HepG2 (cell line): ENCODE measurements around the gene MSMP. TPM values are rescaled to one million over a fixed set of nuclear protein-coding genes. Genes with fewer than 3 reads are reported as not detected.

Source experiments
- CAMTA2 ChIP-seq: sonication (generic); formaldehyde crosslinking; IDR thresholded peaks from 2 replicates; pipeline ENCODE4 v1.4.0; 2020; ENCODE audit warnings: mild to moderate bottlenecking, missing genetic modification reagents, borderline replicate concordance
- CBX5 ChIP-seq: sonication (generic); formaldehyde crosslinking; IDR thresholded peaks from 2 replicates; pipeline ENCODE4 v1.4.0; 2020; ENCODE audit warnings: missing genetic modification reagents, borderline replicate concordance
- FOXJ3 ChIP-seq: sonication (generic); formaldehyde crosslinking; IDR thresholded peaks from 2 replicates; pipeline ENCODE4 v1.4.0; 2020; ENCODE audit warnings: missing genetic modification reagents, mild to moderate bottlenecking, borderline replicate concordance
- GATAD2A ChIP-seq: IDR thresholded peaks from 2 replicates; pipeline ENCODE4 v1.6.1; 2016
- GZF1 ChIP-seq: sonication (generic); formaldehyde crosslinking; IDR thresholded peaks from 2 replicates; pipeline ENCODE4 v1.5.1; 2020; ENCODE audit warnings: mild to moderate bottlenecking, missing genetic modification reagents
- ISL2 ChIP-seq: sonication (generic); formaldehyde crosslinking; IDR thresholded peaks from 2 replicates; pipeline ENCODE4 v1.5.0; 2020; ENCODE audit warnings: missing genetic modification reagents
- MAFF ChIP-seq: IDR thresholded peaks from 2 replicates; pipeline ENCODE4 v1.6.1; 2011; ENCODE audit warnings: low read depth, low read length, improper control_type of control experiment
- RCOR2 ChIP-seq: IDR thresholded peaks from 2 replicates; pipeline ENCODE4 v1.6.1; 2016; ENCODE audit warnings: missing biosample characterization, missing genetic modification reagents
- THAP11 ChIP-seq: IDR thresholded peaks from 2 replicates; pipeline ENCODE4 v1.6.1; 2016; ENCODE audit warnings: missing biosample characterization, missing genetic modification reagents
- ZNF569 ChIP-seq: sonication (generic); formaldehyde crosslinking; IDR thresholded peaks from 2 replicates; pipeline ENCODE4 v1.5.0; 2020; ENCODE audit warnings: mild to moderate bottlenecking, missing genetic modification reagents, moderate library complexity, borderline replicate concordance
- ZNF605 ChIP-seq: sonication (generic); formaldehyde crosslinking; IDR thresholded peaks from 2 replicates; pipeline ENCODE4 v1.8.0; 2022; ENCODE audit warnings: mild to moderate bottlenecking, missing genetic modification reagents
- polyA plus RNA-seq, 8 experiments: library from polyadenylated mRNA; depleted of rRNA in 3 of 8; stranded (reverse) in 7 of 8; unstranded in 1 of 8; fragments of >200 nt; fragmentation: Illumina TruSeq in 4 of 8; extraction: Trizol in 4 of 8; gene quantifications; 2 replicates each; pipeline versions ENCODE4 v1.2.1 to v1.2.3, GENCODE V29; 2011 to 2016; ENCODE audit warnings: low read depth in 4 of 8, missing spikeins in 1 of 8, mixed read lengths in 1 of 8; ENCODE audit not compliant: insufficient read depth in 1 of 8
- total RNA-seq, 5 experiments: library from RNA; depleted of rRNA; stranded (reverse); fragments of >200 nt; fragmentation: Illumina TruSeq; extraction: Trizol; gene quantifications; 2 replicates each; pipeline ENCODE4 v1.2.3, GENCODE V29; 2016; ENCODE audit warnings: low read depth in 1 of 5
- TF ChIP-seq, protein P1 (sequence below): sonication (generic); formaldehyde crosslinking; IDR thresholded peaks from 2 replicates; pipeline ENCODE4 v1.5.1; 2020; ENCODE audit warnings: missing genetic modification reagents, mild to moderate bottlenecking, borderline replicate concordance
- TF ChIP-seq, protein P2 (sequence below): sonication (generic); formaldehyde crosslinking; conservative IDR thresholded peaks from 2 replicates; pipeline ENCODE4 v1.8.0; 2022; ENCODE audit warnings: low read depth, missing genetic modification reagents
- TF ChIP-seq, protein P3 (sequence below): sonication (generic); formaldehyde crosslinking; IDR thresholded peaks from 2 replicates; pipeline ENCODE4 v1.8.0; 2022; ENCODE audit warnings: mild to moderate bottlenecking, missing genetic modification reagents, moderate library complexity
- TF ChIP-seq, protein P4 (sequence below): sonication (generic); formaldehyde crosslinking; conservative IDR thresholded peaks from 2 replicates; pipeline ENCODE4 v1.5.0; 2020; ENCODE audit warnings: missing genetic modification reagents
- TF ChIP-seq, protein P5 (sequence below): sonication (generic); formaldehyde crosslinking; IDR thresholded peaks from 2 replicates; pipeline ENCODE4 v1.8.0; 2022; ENCODE audit warnings: mild to moderate bottlenecking, missing genetic modification reagents, borderline replicate concordance

The MSMP gene
- total and polyA plus RNA-seq, 2 of the 13 experiments (the other 11 are each of a cell fraction or from before 2014, with no cell fraction given) = 0.24 to 0.46 TPM

DNA sequence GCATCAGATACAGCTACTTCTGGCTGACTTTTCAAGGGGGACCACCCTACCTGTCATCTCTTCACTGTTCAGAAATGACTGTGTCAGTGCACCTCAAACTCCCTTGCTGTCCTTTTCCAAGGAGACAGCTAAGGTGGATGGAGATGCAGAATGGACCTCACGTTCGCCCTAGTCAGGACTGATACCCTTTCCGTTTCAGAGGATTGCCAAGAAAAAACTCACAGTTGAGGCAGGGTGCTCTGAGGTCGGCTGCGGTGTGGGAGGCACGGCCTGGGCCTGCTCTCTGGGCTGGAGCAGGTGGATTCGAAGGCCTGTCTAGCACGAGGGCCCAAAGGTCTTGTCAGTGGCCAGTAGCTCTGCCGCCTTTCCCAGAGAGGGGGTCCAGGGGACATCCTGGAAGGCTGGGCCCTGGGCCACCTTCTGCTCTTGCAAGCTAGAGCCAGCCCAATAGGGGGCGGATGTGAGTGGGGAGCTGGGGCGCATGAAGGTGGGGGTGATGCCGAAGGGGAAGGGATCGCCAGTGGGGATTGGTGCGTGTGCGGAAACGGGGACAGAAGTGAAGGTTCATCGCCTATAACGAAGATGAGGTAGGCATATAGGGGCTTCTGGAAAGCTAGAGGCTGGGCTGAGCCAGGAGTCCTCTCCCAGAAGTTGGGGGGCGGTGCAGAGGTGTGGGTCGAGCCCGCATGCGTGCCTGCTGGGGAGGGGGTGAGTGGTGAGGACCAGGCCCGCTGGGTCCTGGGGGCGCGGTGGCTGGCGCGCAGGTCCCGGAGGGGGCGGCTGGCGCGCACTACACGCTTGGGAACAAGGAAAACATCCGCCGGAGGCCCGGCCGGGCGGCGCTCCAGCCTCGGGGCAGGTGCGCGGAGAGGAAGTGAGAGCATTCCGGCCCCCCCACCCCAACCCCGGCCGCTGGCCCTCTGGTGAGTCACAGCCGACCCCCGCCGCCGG lies 2.5 kb upstream of the MSMP start (continued):
- TF ChIP-seq ZNF605 (CRISPR knock-in tag) = peak; percentile 69
- peak; percentile 50; the same call in 1 of the 2 replicates for TF ChIP-seq THAP11 (CRISPR knock-in tag)
- TF ChIP-seq FOXJ3 (CRISPR knock-in tag) = 0 out of 2 replicates have a peak, but pooled peaks have one; percentile 32
- peak; percentile 32; the same call in 1 of the 2 replicates for TF ChIP-seq CBX5 (CRISPR knock-in tag)
- 0 out of 2 replicates have a peak, but pooled peaks have one; percentile 33 for TF ChIP-seq GZF1
- no peak for TF ChIP-seq ZNF569 (CRISPR knock-in tag)
- TF ChIP-seq, protein P1, sequence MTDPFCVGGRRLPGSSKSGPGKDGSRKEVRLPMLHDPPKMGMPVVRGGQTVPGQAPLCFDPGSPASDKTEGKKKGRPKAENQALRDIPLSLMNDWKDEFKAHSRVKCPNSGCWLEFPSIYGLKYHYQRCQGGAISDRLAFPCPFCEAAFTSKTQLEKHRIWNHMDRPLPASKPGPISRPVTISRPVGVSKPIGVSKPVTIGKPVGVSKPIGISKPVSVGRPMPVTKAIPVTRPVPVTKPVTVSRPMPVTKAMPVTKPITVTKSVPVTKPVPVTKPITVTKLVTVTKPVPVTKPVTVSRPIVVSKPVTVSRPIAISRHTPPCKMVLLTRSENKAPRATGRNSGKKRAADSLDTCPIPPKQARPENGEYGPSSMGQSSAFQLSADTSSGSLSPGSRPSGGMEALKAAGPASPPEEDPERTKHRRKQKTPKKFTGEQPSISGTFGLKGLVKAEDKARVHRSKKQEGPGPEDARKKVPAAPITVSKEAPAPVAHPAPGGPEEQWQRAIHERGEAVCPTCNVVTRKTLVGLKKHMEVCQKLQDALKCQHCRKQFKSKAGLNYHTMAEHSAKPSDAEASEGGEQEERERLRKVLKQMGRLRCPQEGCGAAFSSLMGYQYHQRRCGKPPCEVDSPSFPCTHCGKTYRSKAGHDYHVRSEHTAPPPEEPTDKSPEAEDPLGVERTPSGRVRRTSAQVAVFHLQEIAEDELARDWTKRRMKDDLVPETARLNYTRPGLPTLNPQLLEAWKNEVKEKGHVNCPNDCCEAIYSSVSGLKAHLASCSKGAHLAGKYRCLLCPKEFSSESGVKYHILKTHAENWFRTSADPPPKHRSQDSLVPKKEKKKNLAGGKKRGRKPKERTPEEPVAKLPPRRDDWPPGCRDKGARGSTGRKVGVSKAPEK (CRISPR knock-in tag) = no peak
- TF ChIP-seq GATAD2A (CRISPR knock-in tag) = peak; percentile 52
- TF ChIP-seq, protein P2, sequence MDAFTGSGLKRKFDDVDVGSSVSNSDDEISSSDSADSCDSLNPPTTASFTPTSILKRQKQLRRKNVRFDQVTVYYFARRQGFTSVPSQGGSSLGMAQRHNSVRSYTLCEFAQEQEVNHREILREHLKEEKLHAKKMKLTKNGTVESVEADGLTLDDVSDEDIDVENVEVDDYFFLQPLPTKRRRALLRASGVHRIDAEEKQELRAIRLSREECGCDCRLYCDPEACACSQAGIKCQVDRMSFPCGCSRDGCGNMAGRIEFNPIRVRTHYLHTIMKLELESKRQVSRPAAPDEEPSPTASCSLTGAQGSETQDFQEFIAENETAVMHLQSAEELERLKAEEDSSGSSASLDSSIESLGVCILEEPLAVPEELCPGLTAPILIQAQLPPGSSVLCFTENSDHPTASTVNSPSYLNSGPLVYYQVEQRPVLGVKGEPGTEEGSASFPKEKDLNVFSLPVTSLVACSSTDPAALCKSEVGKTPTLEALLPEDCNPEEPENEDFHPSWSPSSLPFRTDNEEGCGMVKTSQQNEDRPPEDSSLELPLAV (CRISPR knock-in tag) = no peak
- peak; percentile 69 for TF ChIP-seq ISL2 (CRISPR knock-in tag)
- TF ChIP-seq, protein P3, sequence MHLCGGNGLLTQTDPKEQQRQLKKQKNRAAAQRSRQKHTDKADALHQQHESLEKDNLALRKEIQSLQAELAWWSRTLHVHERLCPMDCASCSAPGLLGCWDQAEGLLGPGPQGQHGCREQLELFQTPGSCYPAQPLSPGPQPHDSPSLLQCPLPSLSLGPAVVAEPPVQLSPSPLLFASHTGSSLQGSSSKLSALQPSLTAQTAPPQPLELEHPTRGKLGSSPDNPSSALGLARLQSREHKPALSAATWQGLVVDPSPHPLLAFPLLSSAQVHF (CRISPR knock-in tag) = no peak; the same call in 1 of the 2 replicates
- TF ChIP-seq, protein P4, sequence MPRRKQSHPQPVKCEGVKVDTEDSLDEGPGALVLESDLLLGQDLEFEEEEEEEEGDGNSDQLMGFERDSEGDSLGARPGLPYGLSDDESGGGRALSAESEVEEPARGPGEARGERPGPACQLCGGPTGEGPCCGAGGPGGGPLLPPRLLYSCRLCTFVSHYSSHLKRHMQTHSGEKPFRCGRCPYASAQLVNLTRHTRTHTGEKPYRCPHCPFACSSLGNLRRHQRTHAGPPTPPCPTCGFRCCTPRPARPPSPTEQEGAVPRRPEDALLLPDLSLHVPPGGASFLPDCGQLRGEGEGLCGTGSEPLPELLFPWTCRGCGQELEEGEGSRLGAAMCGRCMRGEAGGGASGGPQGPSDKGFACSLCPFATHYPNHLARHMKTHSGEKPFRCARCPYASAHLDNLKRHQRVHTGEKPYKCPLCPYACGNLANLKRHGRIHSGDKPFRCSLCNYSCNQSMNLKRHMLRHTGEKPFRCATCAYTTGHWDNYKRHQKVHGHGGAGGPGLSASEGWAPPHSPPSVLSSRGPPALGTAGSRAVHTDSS (CRISPR knock-in tag) = 0 out of 2 replicates have a peak, but pooled peaks have one; percentile 82
- TF ChIP-seq CAMTA2 (CRISPR knock-in tag) = no peak
- TF ChIP-seq RCOR2 = 0 out of 2 replicates have a peak, but pooled peaks have one; percentile 19
- TF ChIP-seq, protein P5, sequence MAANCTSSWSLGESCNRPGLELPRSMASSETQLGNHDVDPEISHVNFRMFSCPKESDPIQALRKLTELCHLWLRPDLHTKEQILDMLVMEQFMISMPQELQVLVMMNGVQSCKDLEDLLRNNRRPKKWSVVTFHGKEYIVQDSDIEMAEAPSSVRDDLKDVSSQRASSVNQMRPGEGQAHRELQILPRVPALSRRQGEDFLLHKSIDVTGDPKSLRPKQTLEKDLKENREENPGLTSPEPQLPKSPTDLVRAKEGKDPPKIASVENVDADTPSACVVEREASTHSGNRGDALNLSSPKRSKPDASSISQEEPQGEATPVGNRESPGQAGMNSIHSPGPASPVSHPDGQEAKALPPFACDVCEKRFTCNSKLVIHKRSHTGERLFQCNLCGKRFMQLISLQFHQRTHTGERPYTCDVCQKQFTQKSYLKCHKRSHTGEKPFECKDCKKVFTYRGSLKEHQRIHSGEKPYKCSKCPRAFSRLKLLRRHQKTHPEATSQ (CRISPR knock-in tag) = no peak
- no peak for TF ChIP-seq MAFF
